Measurements from ENCODE around the gene DLG2.

Gene DLG2

DNA sequence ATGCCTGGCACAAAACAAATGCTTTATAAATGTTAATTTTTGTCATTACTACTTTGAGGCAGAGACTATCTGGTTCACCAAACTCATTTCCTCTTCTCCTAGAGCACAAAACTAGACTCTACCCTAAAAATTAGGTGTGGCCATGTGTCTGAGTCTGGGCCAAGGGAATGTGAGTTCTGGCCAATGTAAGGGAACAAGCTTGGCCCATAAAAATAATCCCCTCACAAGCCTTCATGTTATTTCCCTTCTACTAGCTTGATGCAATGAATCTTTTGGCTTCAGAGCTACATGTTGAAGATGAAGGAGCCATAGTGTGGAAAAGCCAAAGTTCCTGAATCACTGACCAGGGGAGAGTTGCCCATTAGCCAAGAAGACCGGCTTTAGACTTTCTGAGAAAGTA is 1934.5 kb downstream of the DLG2 start:
- H3F3A ChIP-seq (ENCODE audit: control insufficient read depth, insufficient read depth), result no peaks in the 10 kb centered on the region
- H3K36me3 ChIP-seq (ENCODE audit: control insufficient read depth, low read length), result no peaks in the 10 kb centered on the region
- no peaks in the 10 kb centered on the region for H3K9me2 ChIP-seq (replicated peaks; ENCODE audit: control insufficient read depth, low read length)
- no peak for TF ChIP-seq EZH2phosphoT487 (IDR thresholded peaks at IDR 0.05; ENCODE audit: borderline replicate concordance, low read length)
- H3K27me3 ChIP-seq (ENCODE audit: control insufficient read depth, low read length), result no peaks in the 10 kb centered on the region
- no peak overlapping the region for H3K27ac ChIP-seq (ENCODE audit: low read depth, low read length)
- no peaks in the 10 kb centered on the region for H3K9me3 ChIP-seq (ENCODE audit: control insufficient read depth, insufficient read depth, low read length)
- H3K4me2 ChIP-seq (ENCODE audit: low read length), result no peak overlapping the region
- H4K20me1 ChIP-seq (ENCODE audit: control insufficient read depth, insufficient read depth, low read depth, low read length), result no peaks in the 10 kb centered on the region
- peaks cover 2% of the 10 kb centered on the region; the same call in 1 of the 2 replicates for H3K4me1 ChIP-seq (ENCODE audit: control insufficient read depth, low read length)
- H3K4me3 ChIP-seq (ENCODE audit: low read length), result no peak overlapping the region
- H3K79me2 ChIP-seq (ENCODE audit: control insufficient read depth, low read length), result no peaks in the 10 kb centered on the region

DNA sequence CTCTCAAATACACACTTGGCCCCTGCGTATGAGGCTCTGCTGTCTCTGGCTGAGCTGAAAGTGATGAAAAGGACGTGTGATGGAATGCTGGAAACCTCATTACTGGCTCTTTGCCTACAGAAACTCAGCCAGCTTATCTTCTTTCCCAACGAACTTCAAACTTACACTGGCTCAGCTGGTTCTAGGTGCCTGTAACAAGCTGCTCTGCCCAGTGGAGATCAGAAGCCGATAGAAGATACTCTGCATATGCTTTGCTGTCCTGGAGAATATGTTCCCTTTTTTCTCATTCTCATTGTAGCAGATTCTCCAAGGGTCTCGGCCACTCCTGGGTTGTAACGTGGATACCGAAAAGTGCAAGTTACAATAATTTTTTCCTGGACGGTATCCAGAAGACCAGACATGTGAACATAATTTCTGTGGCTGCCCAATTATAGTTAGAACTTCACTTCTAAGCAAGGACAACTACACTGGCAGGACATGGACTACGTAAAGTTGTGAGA is 1935.6 kb downstream of the DLG2 start:
- Histone ChIP-seq H3K4me1 (ENCODE audit: control insufficient read depth, low read length) (peaks cover 3% of the 10 kb centered on the region; the same call in 1 of the 2 replicates), H3K9me3 (ENCODE audit: control insufficient read depth, insufficient read depth, low read length) (no peaks in the 10 kb centered on the region), H3K79me2 (ENCODE audit: control insufficient read depth, low read length) (no peaks in the 10 kb centered on the region), H3K4me3 (ENCODE audit: low read length) (no peak overlapping the region), H3K9me2 (replicated peaks; ENCODE audit: control insufficient read depth, low read length) (no peaks in the 10 kb centered on the region), H3K36me3 (ENCODE audit: control insufficient read depth, low read length) (no peaks in the 10 kb centered on the region), H3K27me3 (ENCODE audit: control insufficient read depth, low read length) (no peaks in the 10 kb centered on the region), H3K27ac (ENCODE audit: low read depth, low read length) (no peak overlapping the region), H3K4me2 (ENCODE audit: low read length) (no peak overlapping the region), H3F3A (ENCODE audit: control insufficient read depth, insufficient read depth) (no peaks in the 10 kb centered on the region), H4K20me1 (ENCODE audit: control insufficient read depth, insufficient read depth, low read depth, low read length) (no peaks in the 10 kb centered on the region)
- TF ChIP-seq EZH2phosphoT487 (IDR thresholded peaks at IDR 0.05; ENCODE audit: borderline replicate concordance, low read length), result no peak
- TF ChIP-seq, protein P1, sequence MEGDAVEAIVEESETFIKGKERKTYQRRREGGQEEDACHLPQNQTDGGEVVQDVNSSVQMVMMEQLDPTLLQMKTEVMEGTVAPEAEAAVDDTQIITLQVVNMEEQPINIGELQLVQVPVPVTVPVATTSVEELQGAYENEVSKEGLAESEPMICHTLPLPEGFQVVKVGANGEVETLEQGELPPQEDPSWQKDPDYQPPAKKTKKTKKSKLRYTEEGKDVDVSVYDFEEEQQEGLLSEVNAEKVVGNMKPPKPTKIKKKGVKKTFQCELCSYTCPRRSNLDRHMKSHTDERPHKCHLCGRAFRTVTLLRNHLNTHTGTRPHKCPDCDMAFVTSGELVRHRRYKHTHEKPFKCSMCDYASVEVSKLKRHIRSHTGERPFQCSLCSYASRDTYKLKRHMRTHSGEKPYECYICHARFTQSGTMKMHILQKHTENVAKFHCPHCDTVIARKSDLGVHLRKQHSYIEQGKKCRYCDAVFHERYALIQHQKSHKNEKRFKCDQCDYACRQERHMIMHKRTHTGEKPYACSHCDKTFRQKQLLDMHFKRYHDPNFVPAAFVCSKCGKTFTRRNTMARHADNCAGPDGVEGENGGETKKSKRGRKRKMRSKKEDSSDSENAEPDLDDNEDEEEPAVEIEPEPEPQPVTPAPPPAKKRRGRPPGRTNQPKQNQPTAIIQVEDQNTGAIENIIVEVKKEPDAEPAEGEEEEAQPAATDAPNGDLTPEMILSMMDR (IDR thresholded peaks at IDR 0.05; ENCODE audit: low read depth, low read length, poor library complexity, severe bottlenecking), result no peak

DNA sequence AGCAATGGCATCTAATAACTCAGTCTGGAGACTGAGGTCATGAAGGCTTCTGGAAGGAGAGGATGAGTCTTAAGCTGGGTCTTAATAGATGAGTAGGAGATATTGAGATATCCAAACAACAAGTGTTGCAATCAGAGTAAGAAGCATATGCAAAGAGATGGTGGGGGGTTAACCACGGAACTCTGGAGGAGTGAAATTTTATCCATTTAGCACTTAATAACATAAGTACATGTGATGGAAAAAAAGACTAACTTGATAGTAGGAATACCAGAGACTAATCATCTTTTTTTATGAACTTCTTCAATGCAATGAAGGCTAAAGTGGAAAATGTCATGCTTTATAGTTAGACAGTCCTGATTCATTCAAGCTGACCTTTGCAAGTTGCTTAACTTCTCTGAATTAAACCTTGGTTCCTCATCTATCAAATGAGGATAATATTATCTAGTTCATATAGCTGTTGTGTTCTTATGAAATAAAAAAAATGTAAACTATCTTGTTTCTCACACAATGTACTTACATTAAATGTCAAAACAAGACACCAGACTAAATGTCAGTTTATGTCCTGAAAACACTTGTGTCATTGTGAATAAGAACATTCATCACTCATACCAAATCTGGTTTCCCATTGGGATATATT is 1937.9 kb downstream of the DLG2 start:
- Histone ChIP-seq H3K4me2 (ENCODE audit: low read length) (no peak overlapping the region), H3K36me3 (ENCODE audit: control insufficient read depth, low read length) (no peaks in the 10 kb centered on the region), H3F3A (ENCODE audit: control insufficient read depth, insufficient read depth) (no peaks in the 10 kb centered on the region), H3K27ac (ENCODE audit: low read depth, low read length) (no peak overlapping the region), H3K9me3 (ENCODE audit: control insufficient read depth, insufficient read depth, low read length) (no peaks in the 10 kb centered on the region), H3K79me2 (ENCODE audit: control insufficient read depth, low read length) (no peaks in the 10 kb centered on the region), H3K9me2 (replicated peaks; ENCODE audit: control insufficient read depth, low read length) (no peaks in the 10 kb centered on the region), H3K4me1 (ENCODE audit: control insufficient read depth, low read length) (peaks cover 5% of the 10 kb centered on the region), H3K4me3 (ENCODE audit: low read length) (no peak overlapping the region), H3K27me3 (ENCODE audit: control insufficient read depth, low read length) (no peaks in the 10 kb centered on the region), H4K20me1 (ENCODE audit: control insufficient read depth, insufficient read depth, low read depth, low read length) (no peaks in the 10 kb centered on the region)
- TF ChIP-seq EZH2phosphoT487 (IDR thresholded peaks at IDR 0.05; ENCODE audit: borderline replicate concordance, low read length), result no peak
- TF ChIP-seq, protein P1 (IDR thresholded peaks at IDR 0.05; ENCODE audit: low read depth, low read length, poor library complexity, severe bottlenecking), result no peak

DNA sequence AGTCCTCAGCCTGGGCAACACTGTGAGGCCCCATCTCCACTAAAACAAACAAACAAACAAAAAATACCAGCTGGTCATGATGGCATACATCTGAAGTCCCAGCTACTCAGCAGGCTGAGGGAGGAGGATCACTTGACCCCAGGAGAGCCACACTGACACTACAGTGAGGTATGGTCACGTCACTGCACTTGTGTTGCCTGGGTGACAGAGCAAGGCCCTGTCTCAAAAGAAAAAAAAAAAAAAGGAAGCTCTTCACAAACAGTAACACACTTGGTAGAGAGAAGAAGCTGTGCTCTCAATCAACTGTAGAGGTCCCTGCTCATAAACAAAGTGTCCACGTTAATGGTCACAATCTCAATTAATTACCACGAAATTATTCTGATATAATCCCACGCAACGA is 1939.4 kb downstream of the DLG2 start:
- Histone ChIP-seq H4K20me1 (ENCODE audit: control insufficient read depth, insufficient read depth, low read depth, low read length) (no peaks in the 10 kb centered on the region), H3K9me2 (replicated peaks; ENCODE audit: control insufficient read depth, low read length) (no peaks in the 10 kb centered on the region), H3F3A (ENCODE audit: control insufficient read depth, insufficient read depth) (no peaks in the 10 kb centered on the region), H3K9me3 (ENCODE audit: control insufficient read depth, insufficient read depth, low read length) (no peaks in the 10 kb centered on the region), H3K36me3 (ENCODE audit: control insufficient read depth, low read length) (no peaks in the 10 kb centered on the region), H3K27me3 (ENCODE audit: control insufficient read depth, low read length) (no peaks in the 10 kb centered on the region), H3K27ac (ENCODE audit: low read depth, low read length) (no peak overlapping the region), H3K4me2 (ENCODE audit: low read length) (no peak overlapping the region), H3K79me2 (ENCODE audit: control insufficient read depth, low read length) (no peaks in the 10 kb centered on the region), H3K4me1 (ENCODE audit: control insufficient read depth, low read length) (peaks cover 20% of the 10 kb centered on the region), H3K4me3 (ENCODE audit: low read length) (no peak overlapping the region)
- TF ChIP-seq, protein P1 (IDR thresholded peaks at IDR 0.05; ENCODE audit: low read depth, low read length, poor library complexity, severe bottlenecking), result no peak
- TF ChIP-seq EZH2phosphoT487 (IDR thresholded peaks at IDR 0.05; ENCODE audit: borderline replicate concordance, low read length), result no peak

All from DOHH2 (cell line).